ENCODE measurements around the gene OCA2.

Gene OCA2

GRCh38 chr15:27787931-27788330 lies 311.2 kb downstream of the OCA2 start:
- Histone ChIP-seq H3K9ac (ENCODE audit: low read length in 2 of 2) (no peak overlapping the region), H3K4me3 (ENCODE audit: low read length in 2 of 2) (no peak overlapping the region), H3K9me3 (ENCODE audit: control insufficient read depth in 2 of 2, low read length in 2 of 2) (no peaks in the 10 kb centered on the region), H3K4me1 (ENCODE audit: control insufficient read depth, insufficient read depth, low read length) (no peaks in the 10 kb centered on the region), H3K27me3 (ENCODE audit: control insufficient read depth in 1 of 2, insufficient read depth in 2 of 2, low read length in 2 of 2) (peaks cover 0 to 2% of the 10 kb centered on the region in 2 donors), H3K36me3 (ENCODE audit: control insufficient read depth in 2 of 2, insufficient read depth in 2 of 2, low read length in 2 of 2) (no peaks in the 10 kb centered on the region), H3K27ac (ENCODE audit: low read length) (no peak overlapping the region)

GRCh38 chr15:27784107-27784506 lies 315.0 kb downstream of the OCA2 start:
- Histone ChIP-seq H3K4me1 (ENCODE audit: control insufficient read depth, insufficient read depth, low read length) (no peaks in the 10 kb centered on the region), H3K27me3 (ENCODE audit: control insufficient read depth in 1 of 2, insufficient read depth in 2 of 2, low read length in 2 of 2) (no peaks in the 10 kb centered on the region), H3K9me3 (ENCODE audit: control insufficient read depth in 2 of 2, low read length in 2 of 2) (no peaks in the 10 kb centered on the region), H3K9ac (ENCODE audit: low read length in 2 of 2) (no peak overlapping the region), H3K36me3 (ENCODE audit: control insufficient read depth in 2 of 2, insufficient read depth in 2 of 2, low read length in 2 of 2) (no peaks in the 10 kb centered on the region), H3K4me3 (ENCODE audit: low read length in 2 of 2) (no peak overlapping the region), H3K27ac (ENCODE audit: low read length) (no peak overlapping the region)

DNA sequence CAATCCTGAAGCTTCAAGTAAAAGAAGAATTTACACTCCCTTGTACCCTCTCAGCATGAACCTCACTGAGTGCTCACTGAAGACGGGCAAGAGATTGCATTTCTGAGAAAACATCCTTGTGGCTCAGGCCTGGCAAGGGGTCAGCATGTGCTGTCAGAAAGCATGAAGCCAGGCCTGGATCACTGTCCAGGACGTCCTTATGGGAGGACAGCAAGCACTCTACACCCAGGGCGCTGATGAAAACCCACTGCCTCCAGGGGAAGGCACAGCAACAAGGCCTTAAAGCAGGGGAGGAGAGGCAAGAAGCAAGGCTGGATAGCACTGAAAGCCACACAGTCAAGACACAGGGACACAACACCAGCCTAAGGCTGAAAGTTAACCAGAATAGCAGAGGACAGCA lies 315.4 kb downstream of the OCA2 start:
- Histone ChIP-seq H3K9ac (ENCODE audit: low read length in 2 of 2) (no peak overlapping the region), H3K9me3 (ENCODE audit: control insufficient read depth in 2 of 2, low read length in 2 of 2) (no peaks in the 10 kb centered on the region), H3K4me1 (ENCODE audit: control insufficient read depth, insufficient read depth, low read length) (no peaks in the 10 kb centered on the region), H3K4me3 (ENCODE audit: low read length in 2 of 2) (no peak overlapping the region), H3K27me3 (ENCODE audit: control insufficient read depth in 1 of 2, insufficient read depth in 2 of 2, low read length in 2 of 2) (no peaks in the 10 kb centered on the region), H3K36me3 (ENCODE audit: control insufficient read depth in 2 of 2, insufficient read depth in 2 of 2, low read length in 2 of 2) (no peaks in the 10 kb centered on the region), H3K27ac (ENCODE audit: low read length) (no peak overlapping the region)

- H3K36me3 ChIP-seq (ENCODE audit: control insufficient read depth in 2 of 2, insufficient read depth in 2 of 2, low read length in 2 of 2), result no peaks in the 10 kb centered on the region
- H3K27ac ChIP-seq (ENCODE audit: low read length), result no peak overlapping the region
- no peaks in the 10 kb centered on the region for H3K4me1 ChIP-seq (ENCODE audit: control insufficient read depth, insufficient read depth, low read length)
- H3K9me3 ChIP-seq (ENCODE audit: control insufficient read depth in 2 of 2, low read length in 2 of 2), result no peaks in the 10 kb centered on the region
- H3K9ac ChIP-seq (ENCODE audit: low read length in 2 of 2), result no peak overlapping the region
- no peak overlapping the region for H3K4me3 ChIP-seq (ENCODE audit: low read length in 2 of 2)
- no peaks in the 10 kb centered on the region for H3K27me3 ChIP-seq (ENCODE audit: control insufficient read depth in 1 of 2, insufficient read depth in 2 of 2, low read length in 2 of 2)
Observed at GRCh38 chr15:27782125-27782524, 317.0 kb downstream of the OCA2 start.

DNA sequence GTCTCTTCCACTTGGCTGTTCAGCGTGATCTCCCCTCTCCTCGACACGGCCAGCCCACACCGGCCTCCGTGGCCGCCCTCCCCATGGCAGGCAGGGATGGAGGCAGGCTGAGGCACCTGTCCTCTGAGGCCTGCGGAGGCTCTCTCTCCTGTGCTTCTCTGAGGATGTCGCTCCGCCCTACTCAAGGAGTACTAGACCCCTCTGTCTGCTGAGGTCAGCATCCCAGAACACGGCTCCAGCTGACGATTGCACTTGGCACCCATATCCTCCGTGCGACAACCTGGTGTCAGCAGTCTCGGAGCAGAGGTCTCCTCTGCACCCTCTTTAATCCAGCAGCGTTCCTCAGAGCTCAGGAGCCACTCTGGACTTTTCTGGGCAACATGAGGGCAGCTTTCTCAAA lies 322.6 kb downstream of the OCA2 start:
- Histone ChIP-seq H3K4me3 (ENCODE audit: low read length in 2 of 2) (no peak overlapping the region), H3K4me1 (ENCODE audit: control insufficient read depth, insufficient read depth, low read length) (no peaks in the 10 kb centered on the region), H3K27ac (ENCODE audit: low read length) (no peak overlapping the region), H3K36me3 (ENCODE audit: control insufficient read depth in 2 of 2, insufficient read depth in 2 of 2, low read length in 2 of 2) (no peaks in the 10 kb centered on the region), H3K9me3 (ENCODE audit: control insufficient read depth in 2 of 2, low read length in 2 of 2) (no peaks in the 10 kb centered on the region), H3K27me3 (ENCODE audit: control insufficient read depth in 1 of 2, insufficient read depth in 2 of 2, low read length in 2 of 2) (no peaks in the 10 kb centered on the region), H3K9ac (ENCODE audit: low read length in 2 of 2) (no peak overlapping the region)

DNA sequence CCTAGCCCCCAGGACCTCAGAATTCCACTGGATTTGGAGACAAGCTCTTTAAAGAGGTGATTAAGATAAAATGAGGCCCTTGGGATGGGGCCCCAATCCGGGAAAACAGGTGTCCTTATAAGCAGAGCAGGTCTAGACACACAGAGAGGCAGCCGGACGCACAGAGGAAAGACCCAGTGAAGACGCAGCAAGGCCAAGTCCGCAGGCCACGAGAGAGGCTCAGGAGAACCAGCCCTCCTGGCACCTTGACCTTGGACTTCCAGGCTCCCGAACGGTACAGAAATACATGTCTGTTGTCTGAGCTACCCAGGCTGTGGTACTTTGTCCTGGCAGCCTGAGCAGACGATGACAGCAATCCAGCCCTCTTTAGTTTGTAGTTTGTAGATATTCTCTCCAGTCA lies 324.5 kb downstream of the OCA2 start:
- Histone ChIP-seq H3K27ac (ENCODE audit: low read length) (no peak overlapping the region), H3K36me3 (ENCODE audit: control insufficient read depth in 2 of 2, insufficient read depth in 2 of 2, low read length in 2 of 2) (no peaks in the 10 kb centered on the region), H3K9ac (ENCODE audit: low read length in 2 of 2) (no peak overlapping the region), H3K4me3 (ENCODE audit: low read length in 2 of 2) (no peak overlapping the region), H3K27me3 (ENCODE audit: control insufficient read depth in 1 of 2, insufficient read depth in 2 of 2, low read length in 2 of 2) (no peaks in the 10 kb centered on the region), H3K4me1 (ENCODE audit: control insufficient read depth, insufficient read depth, low read length) (no peaks in the 10 kb centered on the region), H3K9me3 (ENCODE audit: control insufficient read depth in 2 of 2, low read length in 2 of 2) (no peaks in the 10 kb centered on the region)

GRCh38 chr15:27774191-27774590 lies 324.9 kb downstream of the OCA2 start:
- Histone ChIP-seq H3K27ac (ENCODE audit: low read length) (no peak overlapping the region), H3K9ac (ENCODE audit: low read length in 2 of 2) (no peak overlapping the region), H3K4me3 (ENCODE audit: low read length in 2 of 2) (no peak overlapping the region), H3K9me3 (ENCODE audit: control insufficient read depth in 2 of 2, low read length in 2 of 2) (no peaks in the 10 kb centered on the region), H3K27me3 (ENCODE audit: control insufficient read depth in 1 of 2, insufficient read depth in 2 of 2, low read length in 2 of 2) (no peaks in the 10 kb centered on the region), H3K36me3 (ENCODE audit: control insufficient read depth in 2 of 2, insufficient read depth in 2 of 2, low read length in 2 of 2) (no peaks in the 10 kb centered on the region), H3K4me1 (ENCODE audit: control insufficient read depth, insufficient read depth, low read length) (no peaks in the 10 kb centered on the region)

- Histone ChIP-seq H3K27me3 (ENCODE audit: control insufficient read depth in 1 of 2, insufficient read depth in 2 of 2, low read length in 2 of 2) (no peaks in the 10 kb centered on the region), H3K36me3 (ENCODE audit: control insufficient read depth in 2 of 2, insufficient read depth in 2 of 2, low read length in 2 of 2) (no peaks in the 10 kb centered on the region), H3K4me1 (ENCODE audit: control insufficient read depth, insufficient read depth, low read length) (no peaks in the 10 kb centered on the region), H3K27ac (ENCODE audit: low read length) (no peak overlapping the region), H3K9me3 (ENCODE audit: control insufficient read depth in 2 of 2, low read length in 2 of 2) (no peaks in the 10 kb centered on the region), H3K4me3 (ENCODE audit: low read length in 2 of 2) (no peak overlapping the region), H3K9ac (ENCODE audit: low read length in 2 of 2) (no peak overlapping the region)
Observed at GRCh38 chr15:27771892-27772291, 327.2 kb downstream of the OCA2 start.

GRCh38 chr15:27770769-27771554 lies 328.2 kb downstream of the OCA2 start:
- no peaks in the 10 kb centered on the region for H3K36me3 ChIP-seq (ENCODE audit: control insufficient read depth in 2 of 2, insufficient read depth in 2 of 2, low read length in 2 of 2)

DNA sequence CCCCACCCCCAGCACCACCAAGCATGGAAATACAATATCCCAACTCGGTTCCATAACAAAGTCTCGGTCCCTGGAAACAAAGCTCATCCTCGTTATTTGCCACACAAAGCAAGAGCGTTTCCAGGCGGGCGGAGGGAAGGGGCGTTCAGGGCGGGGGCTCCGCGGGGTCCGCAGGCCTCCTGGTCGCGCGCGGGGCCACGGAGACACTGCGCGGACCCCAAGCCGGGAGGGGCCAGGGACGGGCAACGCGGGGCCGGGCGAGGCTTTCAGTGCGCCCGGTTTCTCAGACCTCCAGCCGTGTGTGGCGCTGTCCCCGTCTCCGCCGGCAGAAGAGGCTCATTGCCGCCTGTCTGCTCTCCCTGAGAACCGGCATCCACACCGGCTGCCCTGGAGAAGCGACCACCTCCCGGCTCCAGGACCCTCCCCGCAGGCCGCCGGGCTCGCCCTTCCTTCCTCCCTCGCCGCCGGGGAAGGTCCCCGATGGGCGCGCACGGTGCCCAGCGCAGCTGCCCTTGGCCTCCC lies 329.0 kb downstream of the OCA2 start:
- no peaks in the 10 kb centered on the region for H3K9me3 ChIP-seq (ENCODE audit: control insufficient read depth in 2 of 2, low read length in 2 of 2)
- no peak overlapping the region for H3K9ac ChIP-seq (ENCODE audit: low read length in 2 of 2)
- no peaks in the 10 kb centered on the region for H3K4me1 ChIP-seq (ENCODE audit: control insufficient read depth, insufficient read depth, low read length)
- H3K27me3 ChIP-seq (ENCODE audit: control insufficient read depth in 1 of 2, insufficient read depth in 2 of 2, low read length in 2 of 2), result no peaks in the 10 kb centered on the region
- no peak overlapping the region for H3K4me3 ChIP-seq (ENCODE audit: low read length in 2 of 2)
- no peaks in the 10 kb centered on the region for H3K36me3 ChIP-seq (ENCODE audit: control insufficient read depth in 2 of 2, insufficient read depth in 2 of 2, low read length in 2 of 2)
- no peak overlapping the region for H3K27ac ChIP-seq (ENCODE audit: low read length)

More at GRCh38 chr15:27770769-27771554, 328.2 kb downstream of the OCA2 start:
- H3K4me3 ChIP-seq (ENCODE audit: low read length in 2 of 2), result no peak overlapping the region
- no peaks in the 10 kb centered on the region for H3K9me3 ChIP-seq (ENCODE audit: control insufficient read depth in 2 of 2, low read length in 2 of 2)
- no peak overlapping the region for H3K9ac ChIP-seq (ENCODE audit: low read length in 2 of 2)
- no peaks in the 10 kb centered on the region for H3K27me3 ChIP-seq (ENCODE audit: control insufficient read depth in 1 of 2, insufficient read depth in 2 of 2, low read length in 2 of 2)
- no peaks in the 10 kb centered on the region for H3K4me1 ChIP-seq (ENCODE audit: control insufficient read depth, insufficient read depth, low read length)
- no peak overlapping the region for H3K27ac ChIP-seq (ENCODE audit: low read length)

GRCh38 chr15:27769652-27770051 lies 329.5 kb downstream of the OCA2 start:
- no peaks in the 10 kb centered on the region for H3K9me3 ChIP-seq (ENCODE audit: control insufficient read depth in 2 of 2, low read length in 2 of 2)
- no peak overlapping the region for H3K4me3 ChIP-seq (ENCODE audit: low read length in 2 of 2)
- no peak overlapping the region for H3K27ac ChIP-seq (ENCODE audit: low read length)
- H3K4me1 ChIP-seq (ENCODE audit: control insufficient read depth, insufficient read depth, low read length), result no peaks in the 10 kb centered on the region
- no peak overlapping the region for H3K9ac ChIP-seq (ENCODE audit: low read length in 2 of 2)
- no peaks in the 10 kb centered on the region for H3K27me3 ChIP-seq (ENCODE audit: control insufficient read depth in 1 of 2, insufficient read depth in 2 of 2, low read length in 2 of 2)
- no peaks in the 10 kb centered on the region for H3K36me3 ChIP-seq (ENCODE audit: control insufficient read depth in 2 of 2, insufficient read depth in 2 of 2, low read length in 2 of 2)
